ENCODE measurements around the gene NUFIP2. TPM values are rescaled to one million over a fixed set of nuclear protein-coding genes. Genes with fewer than 3 reads are reported as not detected.

The NUFIP2 gene
- total and polyA plus RNA-seq, 10 of the 15 experiments (the other 5 are each of a cell fraction or from before 2014, with no cell fraction given) = 3.7 to 32.3 (median 14.5) TPM

DNA sequence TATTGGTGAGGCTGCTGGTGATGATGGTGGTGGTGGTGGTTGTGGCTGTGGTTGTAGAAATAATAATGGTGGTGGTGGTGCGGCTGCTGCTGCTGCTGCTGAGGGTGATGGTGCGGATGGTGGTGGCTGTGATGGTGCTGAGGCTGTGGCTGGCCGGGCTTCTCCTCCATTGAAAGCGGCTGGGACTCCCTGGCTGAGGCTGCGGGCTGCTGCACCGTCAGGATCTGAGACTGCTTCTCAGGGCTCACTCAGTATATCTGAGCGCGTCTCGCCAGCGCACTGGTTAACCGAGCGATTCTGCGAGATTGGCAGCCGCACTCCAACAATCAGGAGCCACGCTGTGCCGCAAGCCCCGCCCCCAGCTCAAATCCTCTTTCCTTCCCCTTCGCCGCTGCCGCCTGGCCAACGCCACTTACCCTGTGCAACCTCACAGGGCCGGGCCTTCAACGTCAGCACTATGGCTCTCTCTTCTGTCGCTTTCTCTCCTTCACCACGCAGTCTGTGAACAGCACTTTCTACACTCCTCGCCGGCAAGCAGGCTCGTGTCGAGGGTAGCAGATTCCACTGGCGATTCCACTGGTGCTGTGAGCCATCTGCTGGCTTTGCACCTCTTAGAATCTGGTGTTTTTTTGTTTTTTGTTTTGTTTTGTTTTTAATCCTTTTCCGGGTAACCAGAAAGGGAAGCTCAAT lies at the start of gene NUFIP2 (continued):
- TF ChIP-seq, protein P1, sequence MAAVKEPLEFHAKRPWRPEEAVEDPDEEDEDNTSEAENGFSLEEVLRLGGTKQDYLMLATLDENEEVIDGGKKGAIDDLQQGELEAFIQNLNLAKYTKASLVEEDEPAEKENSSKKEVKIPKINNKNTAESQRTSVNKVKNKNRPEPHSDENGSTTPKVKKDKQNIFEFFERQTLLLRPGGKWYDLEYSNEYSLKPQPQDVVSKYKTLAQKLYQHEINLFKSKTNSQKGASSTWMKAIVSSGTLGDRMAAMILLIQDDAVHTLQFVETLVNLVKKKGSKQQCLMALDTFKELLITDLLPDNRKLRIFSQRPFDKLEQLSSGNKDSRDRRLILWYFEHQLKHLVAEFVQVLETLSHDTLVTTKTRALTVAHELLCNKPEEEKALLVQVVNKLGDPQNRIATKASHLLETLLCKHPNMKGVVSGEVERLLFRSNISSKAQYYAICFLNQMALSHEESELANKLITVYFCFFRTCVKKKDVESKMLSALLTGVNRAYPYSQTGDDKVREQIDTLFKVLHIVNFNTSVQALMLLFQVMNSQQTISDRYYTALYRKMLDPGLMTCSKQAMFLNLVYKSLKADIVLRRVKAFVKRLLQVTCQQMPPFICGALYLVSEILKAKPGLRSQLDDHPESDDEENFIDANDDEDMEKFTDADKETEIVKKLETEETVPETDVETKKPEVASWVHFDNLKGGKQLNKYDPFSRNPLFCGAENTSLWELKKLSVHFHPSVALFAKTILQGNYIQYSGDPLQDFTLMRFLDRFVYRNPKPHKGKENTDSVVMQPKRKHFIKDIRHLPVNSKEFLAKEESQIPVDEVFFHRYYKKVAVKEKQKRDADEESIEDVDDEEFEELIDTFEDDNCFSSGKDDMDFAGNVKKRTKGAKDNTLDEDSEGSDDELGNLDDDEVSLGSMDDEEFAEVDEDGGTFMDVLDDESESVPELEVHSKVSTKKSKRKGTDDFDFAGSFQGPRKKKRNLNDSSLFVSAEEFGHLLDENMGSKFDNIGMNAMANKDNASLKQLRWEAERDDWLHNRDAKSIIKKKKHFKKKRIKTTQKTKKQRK (IDR thresholded peaks at IDR 0.05; ENCODE audit: low read depth, low read length) = no peak; the same call in 1 of the 2 replicates
- TF ChIP-seq, protein P2, sequence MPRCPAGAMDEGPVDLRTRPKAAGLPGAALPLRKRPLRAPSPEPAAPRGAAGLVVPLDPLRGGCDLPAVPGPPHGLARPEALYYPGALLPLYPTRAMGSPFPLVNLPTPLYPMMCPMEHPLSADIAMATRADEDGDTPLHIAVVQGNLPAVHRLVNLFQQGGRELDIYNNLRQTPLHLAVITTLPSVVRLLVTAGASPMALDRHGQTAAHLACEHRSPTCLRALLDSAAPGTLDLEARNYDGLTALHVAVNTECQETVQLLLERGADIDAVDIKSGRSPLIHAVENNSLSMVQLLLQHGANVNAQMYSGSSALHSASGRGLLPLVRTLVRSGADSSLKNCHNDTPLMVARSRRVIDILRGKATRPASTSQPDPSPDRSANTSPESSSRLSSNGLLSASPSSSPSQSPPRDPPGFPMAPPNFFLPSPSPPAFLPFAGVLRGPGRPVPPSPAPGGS (IDR thresholded peaks at IDR 0.05; ENCODE audit: borderline replicate concordance, insufficient read depth, low read depth, low read length, poor library complexity, severe bottlenecking) = no peak
- TF ChIP-seq ZSCAN29 (IDR thresholded peaks at IDR 0.05) = no peak
- TF ChIP-seq ZNF207 (IDR thresholded peaks at IDR 0.05; ENCODE audit: borderline replicate concordance) = peak; percentile 72; the same call in 1 of the 2 replicates
- TF ChIP-seq, protein P3, sequence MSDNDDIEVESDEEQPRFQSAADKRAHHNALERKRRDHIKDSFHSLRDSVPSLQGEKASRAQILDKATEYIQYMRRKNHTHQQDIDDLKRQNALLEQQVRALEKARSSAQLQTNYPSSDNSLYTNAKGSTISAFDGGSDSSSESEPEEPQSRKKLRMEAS (IDR thresholded peaks at IDR 0.05; ENCODE audit: low read depth, low read length) = peak; percentile 72
- TF ChIP-seq WRNIP1 (IDR thresholded peaks at IDR 0.05; ENCODE audit: borderline replicate concordance, low read depth, low read length) = no peak
- TF ChIP-seq CEBPB (IDR thresholded peaks at IDR 0.05; ENCODE audit: borderline replicate concordance in 1 of 2, low read depth in 2 of 2, low read length in 2 of 2) = no peak
- TF ChIP-seq ZZZ3 (IDR thresholded peaks at IDR 0.05; ENCODE audit: control insufficient read depth, insufficient read length, low read depth) = no peak
- TF ChIP-seq KDM1A (IDR thresholded peaks at IDR 0.05; ENCODE audit: borderline replicate concordance) = no peak
- TF ChIP-seq, protein P4, sequence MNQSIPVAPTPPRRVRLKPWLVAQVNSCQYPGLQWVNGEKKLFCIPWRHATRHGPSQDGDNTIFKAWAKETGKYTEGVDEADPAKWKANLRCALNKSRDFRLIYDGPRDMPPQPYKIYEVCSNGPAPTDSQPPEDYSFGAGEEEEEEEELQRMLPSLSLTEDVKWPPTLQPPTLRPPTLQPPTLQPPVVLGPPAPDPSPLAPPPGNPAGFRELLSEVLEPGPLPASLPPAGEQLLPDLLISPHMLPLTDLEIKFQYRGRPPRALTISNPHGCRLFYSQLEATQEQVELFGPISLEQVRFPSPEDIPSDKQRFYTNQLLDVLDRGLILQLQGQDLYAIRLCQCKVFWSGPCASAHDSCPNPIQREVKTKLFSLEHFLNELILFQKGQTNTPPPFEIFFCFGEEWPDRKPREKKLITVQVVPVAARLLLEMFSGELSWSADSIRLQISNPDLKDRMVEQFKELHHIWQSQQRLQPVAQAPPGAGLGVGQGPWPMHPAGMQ (IDR thresholded peaks at IDR 0.05; ENCODE audit: borderline replicate concordance) = 0 out of 2 replicates have a peak, but pooled peaks have one; percentile 34
- peak; percentile 3; the same call in 1 of the 2 replicates for TF ChIP-seq RAD21 (IDR thresholded peaks at IDR 0.05; ENCODE audit: insufficient read depth, low read depth, low read length)
- no peak for TF ChIP-seq STAT3 (IDR thresholded peaks at IDR 0.05; ENCODE audit: low read depth, low read length)
- peak; percentile 87 for TF ChIP-seq YY1 (IDR thresholded peaks at IDR 0.05; ENCODE audit: low read depth, low read length)
- no peak for TF ChIP-seq NR2C1 (IDR thresholded peaks at IDR 0.05)
- 0 out of 2 replicates have a peak, but pooled peaks have one; percentile 35 for TF ChIP-seq GATAD2B (conservative IDR thresholded peaks at IDR 0.05; ENCODE audit: low read depth)
- TF ChIP-seq ESRRA (IDR thresholded peaks at IDR 0.05; ENCODE audit: low read length) = peak; percentile 60; the same call in 1 of the 2 replicates
- TF ChIP-seq CHD1 (IDR thresholded peaks at IDR 0.05; ENCODE audit: low read depth, low read length) = peak; percentile 90; the same call in 1 of the 2 replicates
- TF ChIP-seq, protein P5, sequence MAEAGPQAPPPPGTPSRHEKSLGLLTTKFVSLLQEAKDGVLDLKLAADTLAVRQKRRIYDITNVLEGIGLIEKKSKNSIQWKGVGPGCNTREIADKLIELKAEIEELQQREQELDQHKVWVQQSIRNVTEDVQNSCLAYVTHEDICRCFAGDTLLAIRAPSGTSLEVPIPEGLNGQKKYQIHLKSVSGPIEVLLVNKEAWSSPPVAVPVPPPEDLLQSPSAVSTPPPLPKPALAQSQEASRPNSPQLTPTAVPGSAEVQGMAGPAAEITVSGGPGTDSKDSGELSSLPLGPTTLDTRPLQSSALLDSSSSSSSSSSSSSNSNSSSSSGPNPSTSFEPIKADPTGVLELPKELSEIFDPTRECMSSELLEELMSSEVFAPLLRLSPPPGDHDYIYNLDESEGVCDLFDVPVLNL (IDR thresholded peaks at IDR 0.05; ENCODE audit: low read depth, low read length) = no peak; the same call in 1 of the 2 replicates
- peak; percentile 79 for TF ChIP-seq BACH1 (IDR thresholded peaks at IDR 0.05; ENCODE audit: borderline replicate concordance)
- no peak for TF ChIP-seq MYC (IDR thresholded peaks at IDR 0.05; ENCODE audit: insufficient read depth, insufficient read length, insufficient replicate concordance, low read length, severe bottlenecking)
- peak; percentile 48 for TF ChIP-seq RELA (IDR thresholded peaks at IDR 0.05; ENCODE audit: borderline replicate concordance, partially characterized antibody)
- TF ChIP-seq TAF1 (IDR thresholded peaks at IDR 0.05; ENCODE audit: borderline replicate concordance, low read depth, low read length) = peak; percentile 98
